HepG2 (cell line): Measurements from ENCODE around the gene TNFAIP8L2. TPM values are rescaled to one million over a fixed set of nuclear protein-coding genes. Genes with fewer than 3 reads are reported as not detected.

ENCODE experiments used
- ADNP ChIP-seq: sonication (generic); formaldehyde crosslinking; IDR thresholded peaks from 2 replicates; pipeline ENCODE4 v1.4.0; 2020; ENCODE audit warnings: missing genetic modification reagents
- ARID5B ChIP-seq: IDR thresholded peaks from 2 replicates; pipeline ENCODE4 v1.4.0; 2020; ENCODE audit warnings: mild to moderate bottlenecking, missing genetic modification reagents
- DPF2 ChIP-seq: sonication (generic); formaldehyde crosslinking; IDR thresholded peaks from 2 replicates; pipeline ENCODE4 v1.4.0; 2020; ENCODE audit warnings: mild to moderate bottlenecking, low read depth, missing genetic modification reagents, borderline replicate concordance
- EP300 ChIP-seq, 3 experiments: sonication (generic) in 1 of 3; formaldehyde crosslinking in 1 of 3; IDR thresholded peaks; 2 replicates each; pipeline versions ENCODE4 v1.5.1 to v1.6.1; 2011 to 2020; ENCODE audit warnings: low read depth in 2 of 3, low read length in 2 of 3, borderline replicate concordance in 1 of 3, improper control_type of control experiment in 1 of 3, mild to moderate bottlenecking in 1 of 3, missing genetic modification reagents in 1 of 3, moderate library complexity in 1 of 3
- FOXK1 ChIP-seq: sonication (generic); formaldehyde crosslinking; IDR thresholded peaks from 2 replicates; pipeline ENCODE4 v1.4.0; 2020; ENCODE audit warnings: low read depth, missing genetic modification reagents, borderline replicate concordance
- GABPB1 ChIP-seq: IDR thresholded peaks from 2 replicates; pipeline ENCODE4 v1.6.1; 2016; ENCODE audit warnings: mild to moderate bottlenecking, missing genetic modification reagents, moderate library complexity, missing compliant biosample characterization
- HNF4A ChIP-seq: sonication (generic); formaldehyde crosslinking; IDR thresholded peaks from 2 replicates; pipeline ENCODE4 v1.4.0; 2020; ENCODE audit warnings: missing genetic modification reagents
- JUND ChIP-seq: sonication (generic); formaldehyde crosslinking; IDR thresholded peaks from 2 replicates; pipeline ENCODE4 v1.8.0; 2022; ENCODE audit warnings: mild to moderate bottlenecking, missing genetic modification reagents
- KDM1A ChIP-seq: IDR thresholded peaks from 2 replicates; pipeline ENCODE4 v1.6.1; 2016; ENCODE audit warnings: missing compliant biosample characterization
- RBAK ChIP-seq: sonication (generic); formaldehyde crosslinking; IDR thresholded peaks from 2 replicates; pipeline ENCODE4 v1.5.1; 2020; ENCODE audit warnings: mild to moderate bottlenecking, missing genetic modification reagents
- TRAFD1 ChIP-seq: sonication (generic); formaldehyde crosslinking; IDR thresholded peaks from 2 replicates; pipeline ENCODE4 v1.5.1; 2020; ENCODE audit warnings: missing genetic modification reagents, mild to moderate bottlenecking, borderline replicate concordance
- ZMYM4 ChIP-seq: sonication (generic); formaldehyde crosslinking; IDR thresholded peaks from 2 replicates; pipeline ENCODE4 v1.8.1; 2023; ENCODE audit warnings: mild to moderate bottlenecking, missing genetic modification reagents
- ZNF331 ChIP-seq: sonication (generic); formaldehyde crosslinking; IDR thresholded peaks from 2 replicates; pipeline ENCODE4 v1.4.0; 2020; ENCODE audit warnings: missing genetic modification reagents
- ZNF350 ChIP-seq: sonication (generic); formaldehyde crosslinking; IDR thresholded peaks from 2 replicates; pipeline ENCODE4 v1.4.0; 2020; ENCODE audit warnings: mild to moderate bottlenecking, low read depth, missing genetic modification reagents, borderline replicate concordance
- ZNF362 ChIP-seq: sonication (generic); formaldehyde crosslinking; IDR thresholded peaks from 2 replicates; pipeline ENCODE4 v1.4.0; 2020; ENCODE audit warnings: missing genetic modification reagents, mild to moderate bottlenecking, borderline replicate concordance
- ZNF460 ChIP-seq: sonication (generic); formaldehyde crosslinking; IDR thresholded peaks from 2 replicates; pipeline ENCODE4 v1.5.1; 2020; ENCODE audit warnings: missing genetic modification reagents, mild to moderate bottlenecking, borderline replicate concordance
- ZNF761 ChIP-seq: sonication (generic); formaldehyde crosslinking; conservative IDR thresholded peaks from 2 replicates; pipeline ENCODE4 v1.4.0; 2020; ENCODE audit warnings: mild to moderate bottlenecking, missing genetic modification reagents
- polyA plus RNA-seq, 8 experiments: library from polyadenylated mRNA; depleted of rRNA in 3 of 8; stranded (reverse) in 7 of 8; unstranded in 1 of 8; fragments of >200 nt; fragmentation: Illumina TruSeq in 4 of 8; extraction: Trizol in 4 of 8; gene quantifications; 2 replicates each; pipeline versions ENCODE4 v1.2.1 to v1.2.3, GENCODE V29; 2011 to 2016; ENCODE audit warnings: low read depth in 4 of 8, missing spikeins in 1 of 8, mixed read lengths in 1 of 8; ENCODE audit not compliant: insufficient read depth in 1 of 8
- total RNA-seq, 5 experiments: library from RNA; depleted of rRNA; stranded (reverse); fragments of >200 nt; fragmentation: Illumina TruSeq; extraction: Trizol; gene quantifications; 2 replicates each; pipeline ENCODE4 v1.2.3, GENCODE V29; 2016; ENCODE audit warnings: low read depth in 1 of 5
- TF ChIP-seq, protein P1 (sequence below): sonication (generic); formaldehyde crosslinking; IDR thresholded peaks from 2 replicates; pipeline ENCODE4 v1.8.0; 2022; ENCODE audit warnings: missing genetic modification reagents, mild to moderate bottlenecking, moderate library complexity, borderline replicate concordance
- TF ChIP-seq, protein P2 (sequence below): IDR thresholded peaks from 2 replicates; pipeline ENCODE4 v1.6.1; 2016; ENCODE audit warnings: low read depth, borderline replicate concordance

Gene TNFAIP8L2
- total and polyA plus RNA-seq, 2 of the 13 experiments (the other 11 are each of a cell fraction or from before 2014, with no cell fraction given) = not detected

DNA sequence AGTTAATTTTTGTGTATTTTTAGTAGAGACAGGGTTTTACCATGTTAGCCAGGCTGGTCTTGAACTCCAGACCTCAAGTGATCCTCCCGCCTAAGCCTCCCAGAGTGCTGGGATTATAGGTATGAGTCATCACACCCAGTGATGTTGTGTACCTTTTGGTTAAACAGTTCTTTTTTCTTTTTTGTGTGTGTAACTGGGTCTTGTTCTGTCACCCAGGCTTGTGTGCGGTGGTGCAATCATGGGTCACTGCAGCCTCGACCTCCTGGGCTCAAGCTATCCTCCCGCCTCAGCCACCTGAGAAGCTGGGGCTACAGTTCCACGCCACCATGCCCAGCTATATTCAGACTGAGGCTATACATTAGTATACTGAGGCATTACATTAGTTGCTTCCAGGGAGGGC lies 48.1 kb upstream of the TNFAIP8L2 start (continued):
- TF ChIP-seq EP300 (IDR thresholded peaks at IDR 0.05; ENCODE audit: low read depth in 2 of 2, low read length in 2 of 2) = 0 out of 4 replicates have a peak, but pooled peaks of 1 of the 2 experiments have one; percentile 23
- no peak for TF ChIP-seq EP300 (CRISPR knock-in tag; IDR thresholded peaks at IDR 0.05; ENCODE audit: borderline replicate concordance)
- TF ChIP-seq TRAFD1 (CRISPR knock-in tag) = no peak
- TF ChIP-seq ADNP (CRISPR knock-in tag) = 0 out of 2 replicates have a peak, but pooled peaks have one; percentile 61
- TF ChIP-seq DPF2 = no peak
- TF ChIP-seq ZNF460 (CRISPR knock-in tag) = peak; percentile 95
- TF ChIP-seq KDM1A = peak; percentile 63; the same call in 1 of the 2 replicates
- TF ChIP-seq, protein P1, sequence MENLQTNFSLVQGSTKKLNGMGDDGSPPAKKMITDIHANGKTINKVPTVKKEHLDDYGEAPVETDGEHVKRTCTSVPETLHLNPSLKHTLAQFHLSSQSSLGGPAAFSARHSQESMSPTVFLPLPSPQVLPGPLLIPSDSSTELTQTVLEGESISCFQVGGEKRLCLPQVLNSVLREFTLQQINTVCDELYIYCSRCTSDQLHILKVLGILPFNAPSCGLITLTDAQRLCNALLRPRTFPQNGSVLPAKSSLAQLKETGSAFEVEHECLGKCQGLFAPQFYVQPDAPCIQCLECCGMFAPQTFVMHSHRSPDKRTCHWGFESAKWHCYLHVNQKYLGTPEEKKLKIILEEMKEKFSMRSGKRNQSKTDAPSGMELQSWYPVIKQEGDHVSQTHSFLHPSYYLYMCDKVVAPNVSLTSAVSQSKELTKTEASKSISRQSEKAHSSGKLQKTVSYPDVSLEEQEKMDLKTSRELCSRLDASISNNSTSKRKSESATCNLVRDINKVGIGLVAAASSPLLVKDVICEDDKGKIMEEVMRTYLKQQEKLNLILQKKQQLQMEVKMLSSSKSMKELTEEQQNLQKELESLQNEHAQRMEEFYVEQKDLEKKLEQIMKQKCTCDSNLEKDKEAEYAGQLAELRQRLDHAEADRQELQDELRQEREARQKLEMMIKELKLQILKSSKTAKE = no peak
- peak; percentile 20; the same call in 1 of the 2 replicates for TF ChIP-seq HNF4A (CRISPR knock-in tag)
- TF ChIP-seq ZNF761 = no peak
- TF ChIP-seq ZNF350 (CRISPR knock-in tag) = peak; percentile 39; the same call in 1 of the 2 replicates
- TF ChIP-seq GABPB1 (CRISPR knock-in tag) = peak; percentile 34; the same call in 1 of the 2 replicates
- peak; percentile 58; the same call in 1 of the 2 replicates for TF ChIP-seq ZNF331 (CRISPR knock-in tag)
- peak; percentile 75 for TF ChIP-seq ARID5B (CRISPR knock-in tag)
- TF ChIP-seq FOXK1 = peak; percentile 56; the same call in 1 of the 2 replicates
- TF ChIP-seq, protein P2, sequence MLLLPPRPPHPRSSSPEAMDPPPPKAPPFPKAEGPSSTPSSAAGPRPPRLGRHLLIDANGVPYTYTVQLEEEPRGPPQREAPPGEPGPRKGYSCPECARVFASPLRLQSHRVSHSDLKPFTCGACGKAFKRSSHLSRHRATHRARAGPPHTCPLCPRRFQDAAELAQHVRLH (CRISPR knock-in tag) = 0 out of 2 replicates have a peak, but pooled peaks have one; percentile 43
- peak; percentile 95 for TF ChIP-seq JUND (CRISPR knock-in tag)
- TF ChIP-seq ZNF362 (CRISPR knock-in tag) = peak; percentile 35; the same call in 1 of the 2 replicates
- no peak for TF ChIP-seq RBAK
- TF ChIP-seq ZMYM4 (CRISPR knock-in tag) = peak; percentile 32; the same call in 1 of the 2 replicates
